Astrocyte of the cerebellum (primary cell): ENCODE results near the gene TWIST2.

Experiments used
- DNase-seq: peaks from one replicate; pipeline ENCODE4 v3.0.0-alpha.2; 2011; ENCODE audit warnings: low read depth
- H3K4me3 ChIP-seq: 2 replicates; pipeline ENCODE4 v1.5.1; 2011; ENCODE audit warnings: mild to moderate bottlenecking, low read depth, low read length, moderate library complexity
- in situ Hi-C: cut with HindIII; loops from 2 replicates; pipeline ENCODE4 v1.10.0; 2017; ENCODE audit warnings: low sequenced_read_pairs
- TF ChIP-seq, protein P1 (sequence below): IDR thresholded peaks from 2 replicates; pipeline ENCODE4 v1.5.1; 2012; ENCODE audit warnings: low read length, low read depth, moderate library complexity, mild to moderate bottlenecking; ENCODE audit errors: missing control alignments

The TWIST2 gene

DNA sequence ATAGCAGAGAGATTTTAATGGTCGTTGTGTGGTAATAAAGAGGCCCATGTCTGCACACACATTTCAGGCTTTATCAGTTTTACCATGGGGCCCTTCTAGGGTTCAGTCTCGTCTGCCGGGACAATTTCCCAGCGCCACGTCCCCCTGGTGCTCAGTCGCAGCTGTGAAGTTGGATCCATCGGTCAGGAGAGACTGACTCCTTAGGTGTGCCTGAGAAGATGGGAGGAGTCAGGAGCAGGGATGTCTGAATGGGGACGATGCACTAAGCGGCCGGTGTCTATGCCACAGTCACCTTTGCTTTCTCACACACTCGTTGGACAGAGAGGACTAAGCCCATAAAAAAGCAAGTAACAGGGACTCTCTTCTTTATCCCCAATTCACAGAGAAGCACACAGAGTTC, 71.4 kb downstream of the TWIST2 start:
- TF ChIP-seq, protein P1, sequence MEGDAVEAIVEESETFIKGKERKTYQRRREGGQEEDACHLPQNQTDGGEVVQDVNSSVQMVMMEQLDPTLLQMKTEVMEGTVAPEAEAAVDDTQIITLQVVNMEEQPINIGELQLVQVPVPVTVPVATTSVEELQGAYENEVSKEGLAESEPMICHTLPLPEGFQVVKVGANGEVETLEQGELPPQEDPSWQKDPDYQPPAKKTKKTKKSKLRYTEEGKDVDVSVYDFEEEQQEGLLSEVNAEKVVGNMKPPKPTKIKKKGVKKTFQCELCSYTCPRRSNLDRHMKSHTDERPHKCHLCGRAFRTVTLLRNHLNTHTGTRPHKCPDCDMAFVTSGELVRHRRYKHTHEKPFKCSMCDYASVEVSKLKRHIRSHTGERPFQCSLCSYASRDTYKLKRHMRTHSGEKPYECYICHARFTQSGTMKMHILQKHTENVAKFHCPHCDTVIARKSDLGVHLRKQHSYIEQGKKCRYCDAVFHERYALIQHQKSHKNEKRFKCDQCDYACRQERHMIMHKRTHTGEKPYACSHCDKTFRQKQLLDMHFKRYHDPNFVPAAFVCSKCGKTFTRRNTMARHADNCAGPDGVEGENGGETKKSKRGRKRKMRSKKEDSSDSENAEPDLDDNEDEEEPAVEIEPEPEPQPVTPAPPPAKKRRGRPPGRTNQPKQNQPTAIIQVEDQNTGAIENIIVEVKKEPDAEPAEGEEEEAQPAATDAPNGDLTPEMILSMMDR = no peak
- H3K4me3 ChIP-seq = no peak overlapping the region
- in situ Hi-C loops = no loop called here
- no peak for DNase-seq

DNA sequence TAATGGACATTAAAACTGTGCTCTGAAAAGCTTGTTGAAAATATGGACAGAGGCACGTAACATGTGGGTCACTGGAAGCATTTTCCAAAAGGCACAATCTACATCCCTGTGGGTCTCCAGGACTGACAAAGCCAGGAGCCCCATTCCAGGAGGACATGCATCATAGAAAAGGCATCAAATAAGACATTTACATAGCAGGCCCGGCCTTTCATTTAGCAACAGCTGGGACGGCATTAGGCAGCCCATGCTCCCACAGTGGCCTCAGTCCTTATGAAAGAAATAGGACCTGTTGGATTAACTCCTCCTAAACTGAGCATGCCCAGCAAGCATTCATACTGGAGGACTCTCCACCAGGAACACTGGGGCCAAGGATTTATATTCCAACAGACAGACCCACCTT, 72.2 kb downstream of the TWIST2 start:
- in situ Hi-C loops = no loop called here
- no peak overlapping the region for H3K4me3 ChIP-seq
- TF ChIP-seq, protein P1 = no peak
- DNase-seq = no peak

DNA sequence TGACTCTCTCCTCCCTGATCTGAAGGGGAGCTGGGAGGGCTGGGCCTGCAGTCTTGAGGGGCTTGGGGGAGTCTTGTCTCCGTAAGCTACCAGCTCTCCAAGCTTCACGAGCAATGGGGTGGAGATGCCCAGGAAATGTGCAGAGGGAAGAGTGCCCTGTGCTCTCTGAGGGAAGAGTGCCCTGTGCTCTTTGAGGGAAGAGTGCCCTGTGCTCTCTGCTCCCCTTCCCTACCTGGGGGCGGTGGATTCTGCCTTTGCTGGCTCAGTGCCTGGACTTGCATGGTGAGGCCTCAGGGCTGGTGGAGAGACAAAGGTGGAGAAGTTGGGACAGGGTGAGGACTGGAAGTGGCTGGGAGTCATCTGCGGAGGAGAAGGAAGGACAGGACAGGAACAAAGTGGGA, 72.7 kb downstream of the TWIST2 start:
- DNase-seq = no peak
- H3K4me3 ChIP-seq = no peak overlapping the region
- in situ Hi-C loops = no loop called here
- TF ChIP-seq, protein P1 = no peak

DNA sequence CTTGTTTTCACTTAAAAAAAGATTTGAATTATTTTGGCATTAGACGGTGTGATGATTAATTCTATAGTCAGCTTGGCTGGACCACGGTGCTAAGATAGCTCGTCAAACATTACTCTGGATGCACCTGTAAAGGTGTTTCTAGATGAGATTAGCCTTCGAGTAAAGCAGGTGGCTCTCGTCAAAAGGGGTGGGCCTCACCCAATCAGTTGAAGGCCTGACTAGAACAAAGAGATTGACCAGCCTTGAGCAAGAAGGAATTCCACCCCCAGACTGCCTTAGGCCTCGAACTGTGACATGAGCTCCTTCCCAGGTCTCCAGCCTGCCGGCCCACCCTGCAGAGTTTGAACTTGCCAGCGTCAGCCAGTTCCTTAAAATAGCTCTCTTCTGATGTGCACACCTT, 73.4 kb downstream of the TWIST2 start:
- H3K4me3 ChIP-seq = no peak overlapping the region
- no peak for DNase-seq
- TF ChIP-seq, protein P1 = no peak
- in situ Hi-C loops = no loop called here

DNA sequence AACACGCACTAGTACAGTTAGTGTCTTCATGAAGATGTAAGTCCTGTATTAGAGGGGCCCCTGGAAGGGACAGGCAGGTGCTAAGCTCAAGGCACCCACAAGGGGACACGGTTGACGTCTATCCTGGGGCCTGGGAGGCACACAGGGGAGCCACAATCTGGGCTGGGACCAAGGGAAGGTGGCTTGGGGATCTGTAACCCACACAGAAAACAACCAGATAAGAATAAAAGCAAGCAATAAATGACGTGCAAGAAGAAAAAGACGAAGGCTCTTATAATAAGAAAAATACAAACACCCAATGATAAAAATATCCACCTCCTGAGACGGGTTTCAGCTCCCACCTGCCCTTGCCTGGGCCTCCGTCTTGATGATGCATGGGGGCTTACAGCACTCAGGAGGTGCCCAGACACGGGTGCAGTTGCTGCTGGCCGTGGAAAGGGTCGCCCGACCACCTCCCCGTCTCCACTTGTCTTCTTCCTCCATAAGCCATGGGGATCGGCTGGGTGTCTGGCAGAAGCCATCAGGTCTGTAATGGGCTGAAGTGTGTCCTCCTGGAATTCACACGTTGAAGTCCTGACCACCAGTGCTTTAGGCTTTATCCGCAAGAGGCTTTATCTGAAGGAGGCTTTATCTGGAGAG, 73.9 kb downstream of the TWIST2 start:
- in situ Hi-C loops = no loop called here
- no peak for DNase-seq
- no peak overlapping the region for H3K4me3 ChIP-seq
- TF ChIP-seq, protein P1 = no peak

DNA sequence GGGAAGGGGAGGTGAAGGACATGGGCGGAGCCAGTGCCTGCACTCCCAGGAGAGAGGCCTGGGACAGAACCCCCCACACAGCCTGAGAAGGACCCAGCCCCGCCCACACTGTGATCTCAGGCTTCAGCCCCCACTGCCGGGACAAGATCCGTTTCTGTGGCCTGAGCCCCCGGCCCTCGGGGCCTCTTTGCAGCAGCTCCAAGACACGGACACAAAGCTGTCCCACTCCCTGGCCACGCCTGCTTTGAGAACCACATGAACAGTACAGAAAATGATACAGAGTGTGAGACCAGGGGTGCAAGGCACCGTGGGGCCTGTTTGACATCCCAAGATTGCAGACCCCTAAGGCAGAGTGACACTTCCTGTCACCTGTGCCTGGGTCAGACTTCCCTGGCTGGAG, 74.5 kb downstream of the TWIST2 start:
- TF ChIP-seq, protein P1 = no peak
- in situ Hi-C loops = no loop called here
- DNase-seq = no peak
- H3K4me3 ChIP-seq = no peak overlapping the region
